GM19099 (cell line): Measurements from ENCODE around the gene HOXB1.

Experiments used
- POLR2A ChIP-seq: IDR thresholded peaks from 3 replicates; pipeline ENCODE4 v1.6.1; 2011; ENCODE audit warnings: low read depth; ENCODE audit not compliant: insufficient read length; ENCODE audit errors: extremely low read depth

HOXB1 gene

GRCh38 chr17:48570325-48571023 lies 39.7 kb upstream of the HOXB1 start:
- no peak for TF ChIP-seq POLR2A

DNA sequence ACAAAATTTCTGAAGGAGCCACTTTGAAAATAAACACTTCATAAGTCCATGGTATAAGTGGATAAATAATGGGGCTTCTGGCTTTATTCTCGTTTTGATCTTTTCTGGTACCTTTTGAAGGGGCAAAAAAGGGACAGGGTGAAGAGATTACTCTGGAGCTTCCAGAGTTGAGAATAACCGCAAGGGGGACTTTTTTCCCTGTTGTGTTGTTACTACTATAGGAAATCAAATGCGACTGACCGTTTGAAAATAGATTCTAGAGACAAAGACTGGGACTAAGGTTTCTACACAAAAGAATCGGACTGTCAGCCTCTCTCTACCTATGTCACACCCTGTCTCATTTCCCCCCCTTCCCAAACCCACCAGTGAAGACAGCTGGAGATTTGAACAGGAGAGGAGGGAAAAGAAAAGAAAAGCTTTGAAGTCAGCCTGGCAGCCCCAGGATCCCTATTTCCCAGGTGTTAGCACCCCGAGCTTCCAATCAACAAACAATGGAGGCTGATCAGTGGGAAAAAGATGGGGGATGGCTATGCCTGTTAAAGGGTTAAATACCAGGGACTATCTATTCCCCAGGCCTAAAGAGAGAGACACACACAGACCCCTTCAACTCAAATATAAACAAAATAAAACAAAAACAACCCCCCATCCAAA lies 39.0 kb upstream of the HOXB1 start:
- TF ChIP-seq POLR2A, result no peak

DNA sequence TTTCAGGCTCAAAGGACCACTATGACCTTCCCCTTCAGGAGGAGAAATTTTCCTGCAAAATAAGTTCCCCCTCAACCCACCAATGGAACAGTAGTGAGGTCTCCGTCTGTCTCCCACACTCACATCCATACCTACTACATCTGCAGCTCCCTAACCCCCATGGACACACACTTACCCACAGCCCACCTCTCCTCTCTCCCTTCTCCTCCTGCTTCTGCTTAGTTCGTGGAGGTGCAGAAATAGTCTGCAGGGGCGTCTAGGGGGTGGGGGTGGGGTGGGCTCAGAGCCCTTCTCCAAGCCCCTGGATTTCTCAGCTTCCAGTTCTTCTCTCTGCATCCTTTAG lies 38.4 kb upstream of the HOXB1 start:
- TF ChIP-seq POLR2A, result no peak

GRCh38 chr17:48568499-48569239 lies 37.9 kb upstream of the HOXB1 start:
- no peak for TF ChIP-seq POLR2A

DNA sequence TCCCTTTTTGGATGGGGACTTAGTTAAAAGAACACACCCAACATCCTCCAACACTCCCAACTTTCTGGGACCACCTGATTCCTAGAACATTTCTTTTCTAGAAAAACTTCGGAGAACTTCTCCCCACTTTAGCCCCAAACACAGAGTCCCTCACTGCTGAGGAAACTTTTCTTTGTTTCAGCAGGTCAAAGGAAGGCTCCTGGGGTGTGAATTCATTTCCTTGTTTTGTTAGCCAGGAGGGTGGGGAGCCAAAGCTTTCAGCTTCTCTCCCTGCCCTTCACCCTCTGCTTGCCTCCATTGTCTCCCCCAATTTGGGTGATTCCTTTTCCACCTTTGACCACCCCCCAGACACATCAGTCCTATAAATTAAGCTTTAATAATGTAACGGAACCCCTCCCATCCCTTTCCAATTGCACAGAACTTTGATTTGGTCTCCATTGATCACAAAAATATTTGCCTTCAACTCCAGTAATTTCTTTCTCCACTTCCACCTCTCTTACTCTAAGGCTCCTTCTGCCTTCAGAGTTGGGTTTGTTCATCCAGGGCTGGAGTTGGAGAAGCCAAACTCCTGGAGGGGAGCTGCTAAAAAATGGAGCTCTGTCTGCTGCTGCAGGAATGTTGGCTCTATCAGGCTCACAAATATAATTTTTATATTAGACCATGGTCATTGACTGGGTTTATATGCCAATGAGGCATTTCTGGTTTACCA lies 37.0 kb upstream of the HOXB1 start:
- no peak for TF ChIP-seq POLR2A

- TF ChIP-seq POLR2A, result no peak
Observed at GRCh38 chr17:48567209-48567608, 36.4 kb upstream of the HOXB1 start.

DNA sequence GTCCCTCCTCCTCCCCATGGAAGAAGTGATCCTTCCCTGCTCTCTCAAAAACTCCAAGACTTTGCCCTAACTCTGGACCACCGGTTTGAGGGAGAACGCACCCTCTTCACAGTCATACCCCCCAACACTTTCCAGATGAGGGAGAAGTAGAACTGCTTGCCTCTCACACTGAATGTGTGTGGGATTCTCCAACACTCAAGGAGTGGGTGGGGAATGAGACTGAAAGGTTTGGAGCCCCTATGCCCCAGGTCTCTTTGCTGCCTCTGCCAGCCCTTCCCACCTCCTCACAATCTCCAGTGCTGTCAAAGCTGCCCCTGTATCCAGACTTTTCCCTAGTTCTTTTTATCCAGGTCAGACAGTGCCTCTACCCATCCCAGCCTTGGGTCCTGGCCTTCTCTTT lies 35.9 kb upstream of the HOXB1 start:
- TF ChIP-seq POLR2A, result no peak

DNA sequence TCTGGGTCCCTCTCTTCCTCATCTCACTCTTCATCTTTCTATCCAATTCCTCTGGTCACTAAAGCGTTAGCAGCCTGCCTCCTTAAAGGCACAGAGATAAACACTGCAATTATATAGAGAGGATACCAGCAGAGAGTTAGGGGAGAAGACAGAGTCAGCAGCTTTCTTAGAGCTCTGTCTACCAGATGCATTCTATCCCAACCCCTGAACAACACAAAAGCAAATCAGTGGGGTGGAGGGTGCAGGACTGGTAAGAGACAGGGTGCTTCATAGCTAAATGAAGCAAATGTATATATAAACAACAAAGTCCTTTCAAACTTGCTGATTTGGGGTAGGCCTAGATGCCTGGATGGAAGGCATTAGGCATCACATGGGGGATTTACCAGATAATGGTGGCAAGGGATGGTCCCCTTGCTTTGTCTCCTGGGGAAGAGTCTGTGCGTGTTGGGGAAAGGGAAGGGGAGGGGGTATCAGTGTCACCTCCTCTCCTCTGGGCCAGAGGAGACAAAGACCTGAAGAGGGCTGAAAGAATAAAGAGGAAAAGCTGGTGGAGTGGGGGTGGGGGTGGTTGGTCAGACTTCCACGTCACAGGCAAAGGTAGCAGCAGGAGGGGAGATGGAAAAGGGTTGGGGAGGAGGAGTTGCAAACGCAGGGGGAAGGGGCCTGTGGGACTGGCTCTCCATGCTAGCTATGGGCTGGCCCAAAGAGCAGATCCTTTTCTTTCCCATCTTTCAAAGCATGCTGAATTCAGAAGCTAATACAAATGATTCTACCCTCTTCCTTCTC lies 35.3 kb upstream of the HOXB1 start:
- TF ChIP-seq POLR2A, result no peak

- TF ChIP-seq POLR2A, result no peak
Observed at GRCh38 chr17:48565022-48565554, 34.3 kb upstream of the HOXB1 start.

GRCh38 chr17:48564188-48565021 lies 33.6 kb upstream of the HOXB1 start:
- TF ChIP-seq POLR2A, result no peak

- TF ChIP-seq POLR2A, result no peak
Observed at GRCh38 chr17:48563867-48564187, 33.0 kb upstream of the HOXB1 start.

DNA sequence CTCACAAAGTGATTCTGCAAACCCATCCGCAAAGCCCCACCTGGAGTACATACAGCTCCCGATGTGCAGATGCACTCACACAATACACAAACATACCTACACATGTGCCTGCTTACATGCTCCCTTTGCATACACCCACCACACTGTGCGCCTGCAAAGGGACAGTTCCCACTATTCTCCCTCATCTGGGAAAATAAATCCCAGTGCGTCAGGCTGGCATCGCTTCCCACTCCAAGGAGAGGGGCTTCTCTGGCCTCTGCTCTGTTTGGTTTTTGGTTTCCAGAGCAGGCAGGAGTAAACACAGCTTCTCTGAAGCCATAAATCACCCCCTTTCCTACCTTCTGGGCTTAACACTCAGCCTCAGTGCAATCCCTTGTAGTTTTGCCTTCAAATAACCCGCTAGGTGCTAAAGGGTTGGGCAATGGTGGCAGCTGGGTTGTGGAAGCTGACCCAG lies 32.6 kb upstream of the HOXB1 start:
- no peak for TF ChIP-seq POLR2A

DNA sequence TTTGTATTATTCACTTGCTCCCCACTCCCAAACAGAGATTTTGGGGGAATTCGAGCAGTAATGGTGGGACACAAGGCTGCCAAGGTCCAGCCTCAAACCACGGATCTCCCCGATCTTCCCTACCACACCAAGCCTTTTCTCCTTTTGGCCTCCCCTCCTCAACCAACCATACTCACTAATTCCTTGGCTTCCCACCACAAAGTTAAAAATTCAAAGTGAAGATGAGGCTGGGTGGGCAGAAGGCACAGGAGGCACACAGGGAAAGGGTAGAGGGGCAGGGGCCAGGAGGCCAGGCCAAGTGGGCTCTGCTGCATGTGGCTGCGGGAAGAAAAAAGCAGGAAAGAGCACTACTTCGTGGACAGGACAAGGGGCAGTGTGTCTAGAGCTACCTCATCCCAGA lies 32.1 kb upstream of the HOXB1 start:
- TF ChIP-seq POLR2A, result no peak
